Superior temporal gyrus (tissue), 1 donor: ENCODE results near the gene THEMIS2.
"Not testable (repeated sequence)": the region's sequence is repeated elsewhere in the genome, so short reads cannot be mapped to it uniquely, and the experiment has no call there.

Experiments
- DNase-seq: peaks from one replicate; pipeline ENCODE4 v3.0.0-alpha.2; 2016; ENCODE audit errors: extremely low spot score

The THEMIS2 gene

GRCh38 chr1:27872059-27872801 lies at the start of gene THEMIS2:
Gene THEMIS2, plus strand, starts transcription at chr1:27872544. Its CDS starts 28 bp downstream, at chr1:27872572.
- no peak for DNase-seq

- DNase-seq: no peak
These were observed 48.6 kb upstream of the THEMIS2 start for GRCh38 chr1:27823784-27824183.

GRCh38 chr1:27824411-27824810 lies 47.9 kb upstream of the THEMIS2 start:
- DNase-seq: no peak

DNA sequence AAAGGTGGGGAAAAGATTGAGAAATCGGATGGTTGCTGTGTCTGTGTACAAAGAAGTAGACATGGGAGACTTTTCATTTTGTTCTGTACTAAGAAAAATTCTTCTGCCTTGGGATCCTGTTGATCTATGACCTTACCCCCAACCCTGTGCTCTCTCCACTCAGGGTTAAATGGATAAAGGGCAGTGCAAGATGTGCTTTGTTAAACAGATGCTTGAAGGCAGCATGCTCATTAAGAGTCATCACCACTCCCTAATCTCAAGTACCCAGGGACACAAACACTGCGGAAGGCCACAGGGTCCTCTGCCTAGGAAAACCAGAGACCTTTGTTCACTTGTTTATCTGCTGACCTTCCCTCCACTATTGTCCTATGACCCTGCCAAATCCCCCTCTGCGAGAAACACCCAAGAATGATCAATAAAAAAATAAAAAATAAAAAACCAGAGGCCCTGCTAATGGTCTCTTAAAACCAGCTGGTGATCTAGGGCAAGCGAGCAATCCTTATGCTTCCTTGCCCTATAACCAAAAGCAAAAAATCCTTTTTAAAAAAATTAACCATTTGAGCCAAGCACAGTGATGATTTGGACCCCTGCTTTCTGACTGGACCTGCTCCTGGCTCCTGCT lies 42.9 kb upstream of the THEMIS2 start:
- not testable (repeated sequence) for DNase-seq

- DNase-seq: peak; percentile 98
These were observed 41.5 kb upstream of the THEMIS2 start, which contains the start of gene PPP1R8 for GRCh38 chr1:27830621-27831440. Gene PPP1R8, plus strand, starts transcription at chr1:27830782. Its CDS starts 54 bp downstream, at chr1:27830836.

DNA sequence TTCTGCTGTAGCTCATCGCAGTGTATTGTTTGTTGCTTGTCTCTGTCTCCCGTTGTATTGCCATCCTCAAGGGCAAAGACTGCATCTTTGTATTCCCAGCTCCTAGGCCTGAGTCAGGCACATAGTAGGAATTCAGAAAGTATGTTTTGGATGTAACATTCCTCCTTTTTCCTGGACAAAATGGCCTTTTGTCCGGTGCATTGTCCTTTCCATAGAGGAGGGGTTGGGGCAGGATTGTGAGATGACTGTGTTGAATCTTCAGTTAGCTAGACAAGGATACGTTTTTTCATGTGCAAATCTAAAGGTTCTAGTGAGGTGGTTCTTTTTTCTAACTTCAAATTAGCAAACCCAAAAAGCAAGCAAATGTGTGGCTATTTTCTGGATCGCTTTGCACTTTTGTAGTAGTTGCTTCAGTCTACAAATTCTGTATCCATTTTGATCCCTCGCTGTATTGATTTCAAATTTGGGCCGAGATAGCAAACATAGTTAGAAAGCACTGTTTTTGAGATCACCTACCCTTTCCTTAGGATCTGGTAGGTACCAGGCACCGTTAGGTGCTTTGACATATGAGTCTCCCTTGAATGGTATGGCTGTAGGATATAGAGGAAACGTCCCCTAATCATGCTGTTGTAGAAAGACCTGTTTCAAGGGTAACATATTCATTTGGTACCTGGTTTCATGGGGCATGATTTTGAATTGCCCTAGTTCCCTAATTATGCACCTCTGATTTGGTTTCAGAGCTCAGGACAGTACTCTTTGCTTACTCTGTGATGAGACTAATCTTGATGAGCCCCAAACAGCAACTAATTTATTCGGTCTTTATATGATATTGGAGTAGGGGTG lies 40.6 kb upstream of the THEMIS2 start:
- no peak for DNase-seq

GRCh38 chr1:27832762-27833161 lies 39.6 kb upstream of the THEMIS2 start:
- no peak for DNase-seq

GRCh38 chr1:27833470-27833869 lies 38.9 kb upstream of the THEMIS2 start:
- no peak for DNase-seq

DNA sequence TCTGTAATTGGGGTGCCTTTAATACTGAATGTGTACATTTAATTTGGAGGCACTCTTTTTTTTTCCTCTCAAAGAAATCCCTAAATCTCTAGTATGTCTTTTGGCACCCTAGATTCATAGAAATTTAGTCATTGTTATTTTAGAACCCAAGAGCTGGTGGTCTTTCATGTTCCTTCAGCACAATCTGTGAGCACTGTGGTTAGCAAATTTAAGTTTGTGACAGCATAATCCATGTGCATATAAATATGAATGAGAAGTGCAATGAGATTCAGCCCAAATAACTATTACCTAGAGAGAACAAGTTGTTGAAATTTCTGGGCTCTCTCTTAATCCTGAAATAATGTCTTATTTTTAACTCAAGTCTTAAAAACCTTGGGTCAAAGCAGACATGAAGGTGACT lies 37.3 kb upstream of the THEMIS2 start:
- DNase-seq: no peak

GRCh38 chr1:27835501-27835900 lies 36.8 kb upstream of the THEMIS2 start:
- DNase-seq: no peak

GRCh38 chr1:27849951-27850350 lies 22.4 kb upstream of the THEMIS2 start:
- no peak for DNase-seq

- DNase-seq: no peak
These were observed 17.3 kb upstream of the THEMIS2 start for GRCh38 chr1:27855085-27855484.

DNA sequence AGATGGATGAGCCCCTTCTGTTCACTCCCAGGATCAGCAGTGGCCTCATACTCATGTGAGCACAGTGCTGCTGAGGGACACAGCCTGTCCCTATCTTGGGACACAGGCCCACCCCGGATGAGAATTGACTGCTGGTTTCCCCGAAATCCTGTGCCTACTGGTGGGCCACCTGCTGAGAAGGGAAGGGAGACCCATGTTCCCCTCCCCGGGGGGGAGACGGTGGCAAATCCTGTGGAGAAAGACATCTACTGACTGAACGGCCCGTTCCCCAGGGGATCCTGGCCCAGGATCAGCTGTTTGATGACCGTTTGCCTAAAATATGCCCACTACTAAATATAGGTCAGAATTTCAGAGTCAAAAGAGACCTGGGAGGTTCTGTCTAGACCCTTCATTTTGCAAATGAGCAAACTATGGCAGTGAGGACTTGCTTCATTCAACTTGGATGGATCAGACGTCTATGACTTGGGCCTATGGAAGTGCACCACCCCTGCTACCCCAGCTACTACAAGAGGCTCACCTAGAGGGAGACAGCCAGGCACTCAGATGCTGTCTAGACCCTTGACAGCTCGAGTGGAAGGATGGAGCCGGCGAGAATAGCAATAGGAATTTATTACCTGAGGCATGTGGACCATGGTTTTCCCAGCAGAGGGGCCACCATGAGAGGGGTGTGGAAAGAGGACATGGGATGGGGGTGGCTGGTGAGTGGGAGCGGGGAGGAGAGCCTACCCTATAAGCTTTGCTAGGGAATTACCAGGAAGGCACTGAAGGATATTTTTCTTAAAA lies 15.6 kb upstream of the THEMIS2 start:
- DNase-seq: no peak

GRCh38 chr1:27857552-27857951 lies 14.8 kb upstream of the THEMIS2 start:
- DNase-seq: not testable (repeated sequence)

GRCh38 chr1:27858072-27858948 lies 14.0 kb upstream of the THEMIS2 start:
- peak; percentile 92 for DNase-seq

GRCh38 chr1:27858949-27859576 lies 13.3 kb upstream of the THEMIS2 start:
- DNase-seq: no peak

- DNase-seq: no peak
These were observed 10.9 kb upstream of the THEMIS2 start for GRCh38 chr1:27861436-27861835.

DNA sequence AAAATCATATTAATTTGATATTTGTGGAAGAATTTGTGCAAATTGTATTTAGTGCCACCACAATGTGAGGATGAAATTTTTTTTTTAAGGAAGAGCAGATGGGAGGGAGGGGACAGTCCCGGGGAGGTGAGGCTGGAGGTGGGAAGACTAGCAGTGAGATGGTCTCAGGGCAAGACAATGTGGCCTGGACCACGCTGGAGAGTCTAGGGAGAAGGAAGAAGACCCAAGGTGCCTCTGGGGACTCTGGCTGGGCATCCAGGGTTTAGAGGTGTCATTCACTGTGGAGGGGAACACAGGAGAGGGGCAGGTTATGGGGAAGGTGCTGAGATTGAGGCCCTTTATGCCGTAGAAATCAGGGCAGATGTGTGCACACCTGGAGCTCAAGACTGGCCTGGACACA lies 10.3 kb upstream of the THEMIS2 start:
- DNase-seq: no peak
